Measurements from ENCODE around the gene TMEM121B. TPM values are rescaled to one million over a fixed set of nuclear protein-coding genes. Genes with fewer than 3 reads are reported as not detected.
A peak's percentile ranks its signal among the peaks of the same experiment; 100 is the strongest.

TMEM121B gene
- total RNA-seq, 1 donor from 2014 or later = 12.2 TPM

DNA sequence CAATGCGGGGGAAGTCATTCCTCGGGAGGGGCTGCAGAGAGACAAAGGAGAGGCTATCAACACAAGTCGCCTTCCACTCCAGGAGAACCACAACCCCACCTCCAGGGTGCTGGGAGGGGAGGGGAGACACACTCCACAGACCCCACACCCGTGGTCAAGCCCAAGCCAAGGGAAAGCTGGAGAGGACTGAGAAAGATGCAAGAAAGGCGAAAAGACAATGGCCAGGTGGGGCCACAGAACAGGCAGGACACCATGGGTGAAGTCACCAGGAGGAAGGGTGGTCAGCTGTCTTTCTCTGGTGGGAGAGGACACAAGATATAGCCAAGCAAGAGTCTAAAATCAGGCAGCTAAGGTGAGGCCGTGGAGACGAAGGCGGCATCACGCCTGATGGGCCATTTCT, 21.9 kb upstream of the TMEM121B start:
- no peak for DNase-seq (ENCODE audit: low read depth, low spot score)
- TF ChIP-seq, protein P1, sequence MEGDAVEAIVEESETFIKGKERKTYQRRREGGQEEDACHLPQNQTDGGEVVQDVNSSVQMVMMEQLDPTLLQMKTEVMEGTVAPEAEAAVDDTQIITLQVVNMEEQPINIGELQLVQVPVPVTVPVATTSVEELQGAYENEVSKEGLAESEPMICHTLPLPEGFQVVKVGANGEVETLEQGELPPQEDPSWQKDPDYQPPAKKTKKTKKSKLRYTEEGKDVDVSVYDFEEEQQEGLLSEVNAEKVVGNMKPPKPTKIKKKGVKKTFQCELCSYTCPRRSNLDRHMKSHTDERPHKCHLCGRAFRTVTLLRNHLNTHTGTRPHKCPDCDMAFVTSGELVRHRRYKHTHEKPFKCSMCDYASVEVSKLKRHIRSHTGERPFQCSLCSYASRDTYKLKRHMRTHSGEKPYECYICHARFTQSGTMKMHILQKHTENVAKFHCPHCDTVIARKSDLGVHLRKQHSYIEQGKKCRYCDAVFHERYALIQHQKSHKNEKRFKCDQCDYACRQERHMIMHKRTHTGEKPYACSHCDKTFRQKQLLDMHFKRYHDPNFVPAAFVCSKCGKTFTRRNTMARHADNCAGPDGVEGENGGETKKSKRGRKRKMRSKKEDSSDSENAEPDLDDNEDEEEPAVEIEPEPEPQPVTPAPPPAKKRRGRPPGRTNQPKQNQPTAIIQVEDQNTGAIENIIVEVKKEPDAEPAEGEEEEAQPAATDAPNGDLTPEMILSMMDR (conservative IDR thresholded peaks at IDR 0.05) = no peak
- Mint-ChIP-seq H3K27ac (ENCODE audit: unreplicated experiment) (peak overlapping the region; percentile 27), H3K4me3 (no peak overlapping the region), H3K36me3 (ENCODE audit: low read depth) (peaks cover 12% of the 10 kb centered on the region), H3K27me3 (ENCODE audit: low read depth) (no peaks in the 10 kb centered on the region), H3K4me1 (no peaks in the 10 kb centered on the region), H3K9me3 (no peaks in the 10 kb centered on the region)

DNA sequence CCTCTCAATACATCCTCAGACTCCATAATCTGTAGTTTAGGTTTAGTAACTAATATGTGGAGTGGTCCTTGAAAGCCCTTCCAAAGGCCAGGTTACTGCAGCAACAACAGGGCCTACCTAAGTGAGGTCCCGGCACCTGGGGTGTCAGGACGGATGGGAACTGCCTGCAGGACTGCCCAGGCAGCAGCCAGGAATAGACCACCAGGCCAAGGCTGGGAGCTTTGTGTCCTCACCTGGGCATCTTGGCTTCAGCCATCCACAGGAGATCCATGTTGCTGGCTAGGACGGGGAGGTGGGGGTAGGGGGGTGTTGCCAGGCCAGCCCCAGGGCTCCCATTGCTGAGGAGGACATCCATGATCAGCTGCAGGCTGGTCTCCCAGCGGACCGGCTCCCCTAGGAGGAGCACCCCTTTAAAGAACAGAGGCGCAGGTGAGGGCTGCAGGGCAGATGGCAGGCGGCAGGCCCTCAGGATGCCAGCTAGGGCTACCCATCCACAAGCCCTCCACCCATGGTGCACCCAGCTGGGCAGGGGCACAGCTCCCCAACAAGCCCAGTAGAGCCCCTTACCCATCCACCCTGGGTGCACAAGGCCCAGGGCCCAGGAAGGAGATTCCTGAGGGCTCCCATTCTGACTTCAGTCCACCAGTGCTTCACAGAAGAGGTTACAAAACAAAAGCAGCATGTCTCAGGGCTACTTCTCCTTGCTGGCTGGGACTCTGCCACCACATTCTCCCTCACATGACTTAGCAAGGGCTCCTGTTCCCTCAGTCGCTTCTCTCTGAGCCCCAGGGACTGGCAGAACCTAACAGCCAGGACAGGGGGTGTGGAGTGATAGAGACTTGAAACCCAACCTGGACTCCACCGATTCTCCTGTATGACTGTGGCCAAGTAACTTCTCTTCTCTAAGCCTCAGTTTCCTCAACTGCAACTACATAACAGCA, 19.9 kb upstream of the TMEM121B start:
- no peaks in the 10 kb centered on the region for H3K9me3 Mint-ChIP-seq
- no peak overlapping the region for H3K4me3 Mint-ChIP-seq
- TF ChIP-seq, protein P1 (conservative IDR thresholded peaks at IDR 0.05) = no peak
- no peak overlapping the region for H3K27ac Mint-ChIP-seq (ENCODE audit: unreplicated experiment)
- no peak for DNase-seq (ENCODE audit: low read depth, low spot score)
- H3K4me1 Mint-ChIP-seq = no peaks in the 10 kb centered on the region
- H3K27me3 Mint-ChIP-seq (ENCODE audit: low read depth) = no peaks in the 10 kb centered on the region
- H3K36me3 Mint-ChIP-seq (ENCODE audit: low read depth) = peaks cover 12% of the 10 kb centered on the region

DNA sequence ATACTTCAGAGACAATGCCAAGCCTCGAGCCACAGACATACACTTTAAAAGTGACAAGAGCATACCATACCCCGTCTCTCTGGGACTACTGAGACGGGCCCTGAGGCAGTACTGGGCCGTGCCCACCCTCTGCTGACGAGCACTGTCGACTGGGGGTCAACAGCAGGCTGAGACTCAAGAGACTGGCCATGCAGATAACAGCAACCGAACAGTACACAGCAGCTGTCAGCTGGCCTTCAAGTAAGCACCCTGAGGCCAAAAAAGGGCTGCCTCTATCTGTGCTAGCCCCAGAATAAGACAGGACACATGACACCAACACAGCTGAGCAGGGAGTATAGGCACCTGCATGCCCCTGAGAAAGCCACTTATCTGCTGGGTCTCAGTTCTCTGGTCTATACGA, 18.9 kb upstream of the TMEM121B start:
- Mint-ChIP-seq H3K4me3 (no peak overlapping the region), H3K27ac (ENCODE audit: unreplicated experiment) (no peak overlapping the region), H3K27me3 (ENCODE audit: low read depth) (no peaks in the 10 kb centered on the region), H3K36me3 (ENCODE audit: low read depth) (peaks cover 12% of the 10 kb centered on the region), H3K9me3 (no peaks in the 10 kb centered on the region), H3K4me1 (no peaks in the 10 kb centered on the region)
- TF ChIP-seq, protein P1 (conservative IDR thresholded peaks at IDR 0.05) = no peak
- DNase-seq (ENCODE audit: low read depth, low spot score) = no peak

DNA sequence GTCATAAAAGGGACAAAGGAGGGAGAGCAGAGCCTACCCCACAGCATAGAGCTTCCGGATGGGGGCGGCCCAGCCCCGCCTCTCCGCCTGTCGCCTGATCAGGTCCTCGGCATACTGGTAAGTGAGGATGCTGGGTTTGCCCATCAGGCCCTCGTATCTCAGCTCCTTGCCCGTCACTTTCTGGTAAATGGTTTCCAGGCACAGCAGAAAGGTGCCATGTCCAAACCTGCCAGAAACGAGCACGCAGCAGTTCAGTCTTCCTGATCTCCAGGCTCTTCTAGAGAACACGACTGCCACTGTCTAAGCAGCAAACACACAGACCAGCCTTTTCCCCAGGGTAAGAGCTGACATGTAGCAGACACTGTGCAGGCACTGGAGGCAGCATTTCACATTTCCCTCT, 17.4 kb upstream of the TMEM121B start:
- H3K4me1 Mint-ChIP-seq = no peaks in the 10 kb centered on the region
- TF ChIP-seq, protein P1 (conservative IDR thresholded peaks at IDR 0.05) = no peak
- DNase-seq (ENCODE audit: low read depth, low spot score) = no peak
- H3K4me3 Mint-ChIP-seq = no peak overlapping the region
- no peak overlapping the region for H3K27ac Mint-ChIP-seq (ENCODE audit: unreplicated experiment)
- peaks cover 15% of the 10 kb centered on the region for H3K36me3 Mint-ChIP-seq (ENCODE audit: low read depth)
- no peaks in the 10 kb centered on the region for H3K9me3 Mint-ChIP-seq
- H3K27me3 Mint-ChIP-seq (ENCODE audit: low read depth) = no peaks in the 10 kb centered on the region

GRCh38 chr22:17137861-17138425, 16.8 kb upstream of the TMEM121B start:
- H3K9me3 Mint-ChIP-seq = no peaks in the 10 kb centered on the region
- H3K4me1 Mint-ChIP-seq = no peaks in the 10 kb centered on the region
- H3K27me3 Mint-ChIP-seq (ENCODE audit: low read depth) = no peaks in the 10 kb centered on the region
- no peak overlapping the region for H3K4me3 Mint-ChIP-seq
- H3K36me3 Mint-ChIP-seq (ENCODE audit: low read depth) = peaks cover 13% of the 10 kb centered on the region
- no peak overlapping the region for H3K27ac Mint-ChIP-seq (ENCODE audit: unreplicated experiment)
- DNase-seq (ENCODE audit: low read depth, low spot score) = no peak
- TF ChIP-seq, protein P1 (conservative IDR thresholded peaks at IDR 0.05) = no peak
